Right lobe of liver (tissue), 6 donors: ENCODE data around the gene SPRY4. TPM values are rescaled to one million over a fixed set of nuclear protein-coding genes. Genes with fewer than 3 reads are reported as not detected.

Experiments
- ATAC-seq, 4 donors: fragments of 200-7000 bp; cut with Tn5 transposase; one replicate each; pipeline ENCODE4 v1.9.1; 2020; ENCODE audit warnings: mild to moderate bottlenecking in 4 of 4, moderate library complexity in 4 of 4
- DNase-seq, 3 donors: peaks; one replicate each; pipeline ENCODE4 v3.0.0-alpha.2; 2020
- H3K27ac ChIP-seq, 3 donors: fragments of 200-600 bp; one replicate each; pipeline ENCODE4 v1.8.0; 2022
- H3K27me3 ChIP-seq, 2 donors: fragments of 200-600 bp; one replicate each; pipeline ENCODE4 v1.8.0; 2022
- H3K36me3 ChIP-seq, 4 donors: fragments of 200-600 bp; sonication (generic) in 1 of 4; one replicate each; pipeline versions ENCODE4 v1.5.1 to v1.8.0; 2017 to 2022; ENCODE audit warnings: control low read depth in 1 of 4
- H3K4me1 ChIP-seq, 4 donors: fragments of 200-600 bp; sonication (generic) in 1 of 4; one replicate each; pipeline versions ENCODE4 v1.5.1 to v1.8.0; 2017 to 2022; ENCODE audit warnings: control low read depth in 1 of 4
- H3K4me3 ChIP-seq, 3 donors: fragments of 200-600 bp; one replicate each; pipeline ENCODE4 v1.8.0; 2022
- H3K9me3 ChIP-seq, 4 donors: fragments of 200-600 bp; sonication (generic) in 1 of 4; one replicate each; pipeline versions ENCODE4 v1.5.1 to v1.8.0; 2017 to 2022; ENCODE audit warnings: control low read depth in 1 of 4
- CTCF ChIP-seq, 4 donors: fragments of 200-600 bp in 3 of 4; fragments of 450-650 bp in 1 of 4; IDR thresholded peaks; one replicate each; pipeline versions ENCODE4 v1.5.1 to v1.8.0; 2016 to 2022; ENCODE audit warnings: antibody characterized with exemption in 4 of 4, mild to moderate bottlenecking in 2 of 4
- POLR2A ChIP-seq: fragments of 450-650 bp; IDR thresholded peaks from one replicate; pipeline ENCODE4 v1.6.1; 2017; ENCODE audit warnings: antibody characterized with exemption, mild to moderate bottlenecking
- WGBS: methylation state at CpG from one replicate; pipeline ENCODE4 v1.1.6; 2018; ENCODE audit warnings: low coverage, low lambda C conversion rate; ENCODE audit not compliant: insufficient coverage; ENCODE audit errors: missing lambda C conversion rate; 5-methylcytosine and 5-hydroxymethylcytosine counted together
- intact Hi-C, 2 donors: fragments of 100-400 bp; cut with DNase I; formaldehyde crosslinking; loops; one replicate each; pipeline versions ENCODE4 v1.11.2 to v1.14.1; 2022
- total RNA-seq, 6 experiments: library from RNA; depleted of rRNA in 2 of 6; stranded (reverse); fragments of >200 nt in 2 of 6; fragmentation: NEBNext Ultra II Directional in 3 of 6; extraction: Animal tissue kit (Norgen Biotek cat#: 25700) in 3 of 6; gene quantifications; one replicate each; pipeline versions ENCODE4 v1.1.0 to v1.2.4, GENCODE V29; 2016 to 2023
- donor health status: DM: no; HTN: yes; CAD: no.
- donor health status: DM: no; HTN: no; CAD: no.
- donor health status: DM: no; HTN: no; CAD: no.
- donor health status: DM: no; HTN: yes; CAD: no.
- donor health status: DM: no; HTN: yes; CAD: no.

SPRY4 gene
- total RNA-seq, 6 experiments from 2014 or later = 3.9 to 11.6 (median 7.3) TPM

GRCh38 chr5:142358121-142358520, 33.3 kb upstream of the SPRY4 start:
- H3K27me3 ChIP-seq = no peaks in the 10 kb centered on the region
- ATAC-seq (no peak), DNase-seq (no peak)
- WGBS = 84% methylated on average over 4 of the region's 5 CpGs
- H3K9me3 ChIP-seq = no peaks in the 10 kb centered on the region
- no peaks in the 10 kb centered on the region for H3K4me1 ChIP-seq
- H3K27ac ChIP-seq = peak overlapping the region in 2 of 3 donors; percentile 85 to 98
- intact Hi-C loops = no loop called here
- H3K4me3 ChIP-seq = no peak overlapping the region
- no peaks in the 10 kb centered on the region for H3K36me3 ChIP-seq
- TF ChIP-seq CTCF (IDR thresholded peaks at IDR 0.05) (no peak), POLR2A (no peak)

- Histone ChIP-seq H3K36me3 (no peaks in the 10 kb centered on the region), H3K27ac (peak overlapping the region; percentile 75 to 98 (median 85)), H3K9me3 (no peaks in the 10 kb centered on the region), H3K4me3 (peak overlapping the region; percentile 59 to 65 (median 64)), H3K4me1 (no peaks in the 10 kb centered on the region), H3K27me3 (no peaks in the 10 kb centered on the region)
- intact Hi-C loops = no loop called here
- WGBS = 37% methylated on average over 11 of the region's 14 CpGs
- ATAC-seq = no peak
- DNase-seq = no peak
- TF ChIP-seq CTCF (IDR thresholded peaks at IDR 0.05) (no peak), POLR2A (no peak)
Measured at GRCh38 chr5:142357469-142358090, 32.8 kb upstream of the SPRY4 start.

- Histone ChIP-seq H3K27ac (peak overlapping the region; percentile 75 to 98 (median 85)), H3K36me3 (no peaks in the 10 kb centered on the region), H3K4me1 (no peaks in the 10 kb centered on the region), H3K9me3 (no peaks in the 10 kb centered on the region), H3K27me3 (no peaks in the 10 kb centered on the region), H3K4me3 (peak overlapping the region; percentile 59 to 65 (median 64))
- ATAC-seq (peak; percentile 81 to 85 (median 84)), DNase-seq (peak; percentile 81 to 90 (median 86))
- TF ChIP-seq CTCF (IDR thresholded peaks at IDR 0.05) (peak in 1 of 4 donors; percentile 5), POLR2A (peak; percentile 96)
- WGBS = 0% methylated on average over 22 of the region's 82 CpGs
- intact Hi-C loops = no loop called here
Measured at GRCh38 chr5:142356716-142357468, 32.1 kb upstream of the SPRY4 start.

GRCh38 chr5:142356349-142356715, 31.5 kb upstream of the SPRY4 start:
- WGBS = 22% methylated on average over 10 of the region's 14 CpGs

More at GRCh38 chr5:142356349-142356715, 31.5 kb upstream of the SPRY4 start:
- H3K27me3 ChIP-seq = no peaks in the 10 kb centered on the region
- H3K4me3 ChIP-seq = peak overlapping the region; percentile 59 to 65 (median 64)
- H3K36me3 ChIP-seq = no peaks in the 10 kb centered on the region
- intact Hi-C loops = no loop called here
- ATAC-seq (no peak), DNase-seq (no peak)
- H3K4me1 ChIP-seq = no peaks in the 10 kb centered on the region
- H3K27ac ChIP-seq = peak overlapping the region; percentile 75 to 98 (median 85)
- TF ChIP-seq CTCF (IDR thresholded peaks at IDR 0.05) (no peak), POLR2A (no peak)
- no peaks in the 10 kb centered on the region for H3K9me3 ChIP-seq
